ENCODE measurements around the gene CCDC152.

CCDC152 gene

DNA sequence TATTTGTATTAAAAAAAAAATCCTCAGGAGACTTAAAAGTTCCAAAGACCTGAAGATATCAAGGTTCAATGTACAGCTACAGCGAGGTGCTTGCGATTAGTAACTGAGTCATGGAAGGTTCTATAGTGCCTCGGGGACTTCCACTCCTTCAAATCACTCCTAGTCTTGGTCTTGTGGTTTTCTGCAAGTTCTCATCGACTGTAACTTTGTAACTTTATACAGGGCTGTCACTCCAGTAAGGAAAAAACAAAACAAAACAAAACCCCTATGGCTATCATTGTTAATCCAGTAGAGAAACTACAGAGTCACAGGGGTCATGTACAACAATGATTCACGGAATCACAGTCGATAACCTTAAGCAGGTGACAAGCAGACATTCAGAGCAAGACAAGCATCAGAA, 94.9 kb downstream of the CCDC152 start:
- no peak for DNase-seq (ENCODE audit: low read depth in 2 of 2)

All from stimulated activated CD8-positive, alpha-beta memory T cell treated with anti-CD3 and anti-CD28 coated beads, Interleukin-2, amount 100 ng/mL, for 48 hours (primary cell).